Activated naive CD8-positive, alpha-beta T cell (primary cell): ENCODE results near the gene ZNF536.

Experiments
- H3K27ac Mint-ChIP-seq: one replicate; pipeline ENCODE4 v1.8.0; 2021; ENCODE audit warnings: mixed read lengths
- H3K27me3 Mint-ChIP-seq: one replicate; pipeline ENCODE4 v1.8.0; 2021; ENCODE audit warnings: mixed read lengths
- H3K36me3 Mint-ChIP-seq: one replicate; pipeline ENCODE4 v1.8.0; 2021; ENCODE audit warnings: mixed read lengths
- H3K4me1 Mint-ChIP-seq: one replicate; pipeline ENCODE4 v1.8.0; 2021; ENCODE audit warnings: low read depth, mixed read lengths
- H3K4me3 Mint-ChIP-seq: one replicate; pipeline ENCODE4 v1.8.0; 2021; ENCODE audit warnings: mild to moderate bottlenecking, mixed read lengths
- H3K9me3 Mint-ChIP-seq: one replicate; pipeline ENCODE4 v1.8.0; 2021; ENCODE audit warnings: low read depth, mixed read lengths

The ZNF536 gene

GRCh38 chr19:30425885-30426838, 54.0 kb downstream of the ZNF536 start:
- H3K27ac Mint-ChIP-seq = no peak overlapping the region

GRCh38 chr19:30426864-30427263, 54.7 kb downstream of the ZNF536 start:
- H3K9me3 Mint-ChIP-seq = no peaks in the 10 kb centered on the region

More at GRCh38 chr19:30425885-30426838, 54.0 kb downstream of the ZNF536 start:
- Mint-ChIP-seq H3K4me3 (no peak overlapping the region), H3K27me3 (no peaks in the 10 kb centered on the region), H3K9me3 (no peaks in the 10 kb centered on the region), H3K36me3 (no peaks in the 10 kb centered on the region), H3K4me1 (no peaks in the 10 kb centered on the region)

GRCh38 chr19:30428092-30428680, 56.0 kb downstream of the ZNF536 start:
- Mint-ChIP-seq H3K36me3 (no peaks in the 10 kb centered on the region), H3K27ac (no peak overlapping the region), H3K9me3 (no peaks in the 10 kb centered on the region), H3K4me1 (no peaks in the 10 kb centered on the region), H3K27me3 (peaks cover 3% of the 10 kb centered on the region), H3K4me3 (no peak overlapping the region)

More at GRCh38 chr19:30426864-30427263, 54.7 kb downstream of the ZNF536 start:
- Mint-ChIP-seq H3K4me3 (no peak overlapping the region), H3K27me3 (no peaks in the 10 kb centered on the region), H3K36me3 (no peaks in the 10 kb centered on the region), H3K4me1 (no peaks in the 10 kb centered on the region), H3K27ac (no peak overlapping the region)

- Mint-ChIP-seq H3K27ac (no peak overlapping the region), H3K4me3 (no peak overlapping the region), H3K36me3 (no peaks in the 10 kb centered on the region), H3K4me1 (no peaks in the 10 kb centered on the region), H3K9me3 (no peaks in the 10 kb centered on the region), H3K27me3 (peaks cover 3% of the 10 kb centered on the region)
Observed at GRCh38 chr19:30428844-30429243, 56.7 kb downstream of the ZNF536 start.

- H3K27ac Mint-ChIP-seq = no peak overlapping the region
- H3K4me3 Mint-ChIP-seq = no peak overlapping the region
Observed at GRCh38 chr19:30430206-30430734, 58.1 kb downstream of the ZNF536 start.

GRCh38 chr19:30431591-30431990, 59.4 kb downstream of the ZNF536 start:
- Mint-ChIP-seq H3K27me3 (peaks cover 3% of the 10 kb centered on the region), H3K4me3 (no peak overlapping the region), H3K4me1 (no peaks in the 10 kb centered on the region), H3K36me3 (no peaks in the 10 kb centered on the region), H3K27ac (no peak overlapping the region), H3K9me3 (no peaks in the 10 kb centered on the region)

More at GRCh38 chr19:30430206-30430734, 58.1 kb downstream of the ZNF536 start:
- no peaks in the 10 kb centered on the region for H3K9me3 Mint-ChIP-seq
- H3K36me3 Mint-ChIP-seq = no peaks in the 10 kb centered on the region
- peaks cover 3% of the 10 kb centered on the region for H3K27me3 Mint-ChIP-seq
- H3K4me1 Mint-ChIP-seq = no peaks in the 10 kb centered on the region

GRCh38 chr19:30434797-30435594, 62.8 kb downstream of the ZNF536 start:
- H3K27ac Mint-ChIP-seq = no peak overlapping the region
- H3K4me1 Mint-ChIP-seq = no peaks in the 10 kb centered on the region

GRCh38 chr19:30437869-30438268, 65.7 kb downstream of the ZNF536 start:
- Mint-ChIP-seq H3K36me3 (no peaks in the 10 kb centered on the region), H3K27me3 (peaks cover 4% of the 10 kb centered on the region), H3K4me3 (no peak overlapping the region), H3K27ac (no peak overlapping the region), H3K4me1 (no peaks in the 10 kb centered on the region), H3K9me3 (peaks cover under 1% of the 10 kb centered on the region)

More at GRCh38 chr19:30434797-30435594, 62.8 kb downstream of the ZNF536 start:
- Mint-ChIP-seq H3K4me3 (no peak overlapping the region), H3K9me3 (no peaks in the 10 kb centered on the region), H3K36me3 (no peaks in the 10 kb centered on the region), H3K27me3 (peaks cover 3% of the 10 kb centered on the region)

GRCh38 chr19:30439310-30439709, 67.1 kb downstream of the ZNF536 start:
- H3K27me3 Mint-ChIP-seq = peaks cover 3% of the 10 kb centered on the region
- no peaks in the 10 kb centered on the region for H3K36me3 Mint-ChIP-seq
- H3K9me3 Mint-ChIP-seq = peaks cover 3% of the 10 kb centered on the region
- H3K4me3 Mint-ChIP-seq = no peak overlapping the region
- H3K27ac Mint-ChIP-seq = no peak overlapping the region
- H3K4me1 Mint-ChIP-seq = no peaks in the 10 kb centered on the region

GRCh38 chr19:30441011-30441410, 68.8 kb downstream of the ZNF536 start:
- H3K27ac Mint-ChIP-seq = no peak overlapping the region
- H3K9me3 Mint-ChIP-seq = peaks cover 3% of the 10 kb centered on the region
- H3K4me1 Mint-ChIP-seq = no peaks in the 10 kb centered on the region
- peaks cover 3% of the 10 kb centered on the region for H3K27me3 Mint-ChIP-seq
- no peak overlapping the region for H3K4me3 Mint-ChIP-seq
- H3K36me3 Mint-ChIP-seq = no peaks in the 10 kb centered on the region

GRCh38 chr19:30442674-30443073, 70.5 kb downstream of the ZNF536 start:
- Mint-ChIP-seq H3K27ac (no peak overlapping the region), H3K36me3 (no peaks in the 10 kb centered on the region), H3K4me3 (no peak overlapping the region), H3K9me3 (peaks cover 3% of the 10 kb centered on the region), H3K27me3 (peaks cover 3% of the 10 kb centered on the region), H3K4me1 (no peaks in the 10 kb centered on the region)

- Mint-ChIP-seq H3K4me1 (no peaks in the 10 kb centered on the region), H3K27ac (no peak overlapping the region), H3K9me3 (peaks cover 3% of the 10 kb centered on the region), H3K36me3 (no peaks in the 10 kb centered on the region), H3K27me3 (peaks cover 3% of the 10 kb centered on the region), H3K4me3 (no peak overlapping the region)
Observed at GRCh38 chr19:30443531-30444252, 71.5 kb downstream of the ZNF536 start.

GRCh38 chr19:30444253-30444671, 72.1 kb downstream of the ZNF536 start:
- H3K4me1 Mint-ChIP-seq = no peaks in the 10 kb centered on the region
- H3K4me3 Mint-ChIP-seq = no peak overlapping the region
- H3K9me3 Mint-ChIP-seq = peaks cover 3% of the 10 kb centered on the region
- H3K27ac Mint-ChIP-seq = no peak overlapping the region
- H3K27me3 Mint-ChIP-seq = peaks cover 3% of the 10 kb centered on the region
- no peaks in the 10 kb centered on the region for H3K36me3 Mint-ChIP-seq

- H3K36me3 Mint-ChIP-seq = no peaks in the 10 kb centered on the region
Observed at GRCh38 chr19:30444686-30445232, 72.6 kb downstream of the ZNF536 start.

More at GRCh38 chr19:30444686-30445232, 72.6 kb downstream of the ZNF536 start:
- Mint-ChIP-seq H3K4me1 (peaks cover 2% of the 10 kb centered on the region), H3K27me3 (peaks cover 3% of the 10 kb centered on the region), H3K27ac (no peak overlapping the region), H3K4me3 (no peak overlapping the region), H3K9me3 (peaks cover 3% of the 10 kb centered on the region)
